ENCODE results near the gene TEX12.
"Not testable (repeated sequence)": the region's sequence is repeated elsewhere in the genome, so short reads cannot be mapped to it uniquely, and the experiment has no call there.

The TEX12 gene

DNA sequence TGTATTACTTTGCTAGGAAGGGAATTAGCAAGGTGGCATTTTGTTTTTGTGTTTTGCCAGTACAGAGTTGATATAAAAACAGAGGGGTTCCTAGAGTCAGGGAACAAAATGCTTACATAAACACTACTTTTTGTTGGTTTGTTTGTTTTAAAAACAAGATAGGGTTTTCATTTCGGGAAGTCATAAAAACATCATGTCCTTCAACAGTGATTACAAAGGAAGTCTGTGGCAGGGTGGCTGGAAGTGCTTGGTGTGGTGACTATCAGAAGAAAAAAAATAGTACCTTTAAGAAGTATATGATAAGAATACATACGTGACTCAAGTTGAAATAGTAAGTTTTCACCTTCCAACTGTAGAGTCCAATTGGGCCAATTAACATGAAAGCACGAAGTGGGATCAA, 2.1 kb upstream of the TEX12 start:
- no peak for DNase-seq

- DNase-seq: no peak
These were observed 610 bp upstream of the TEX12 start for GRCh38 chr11:112166562-112166961.

DNA sequence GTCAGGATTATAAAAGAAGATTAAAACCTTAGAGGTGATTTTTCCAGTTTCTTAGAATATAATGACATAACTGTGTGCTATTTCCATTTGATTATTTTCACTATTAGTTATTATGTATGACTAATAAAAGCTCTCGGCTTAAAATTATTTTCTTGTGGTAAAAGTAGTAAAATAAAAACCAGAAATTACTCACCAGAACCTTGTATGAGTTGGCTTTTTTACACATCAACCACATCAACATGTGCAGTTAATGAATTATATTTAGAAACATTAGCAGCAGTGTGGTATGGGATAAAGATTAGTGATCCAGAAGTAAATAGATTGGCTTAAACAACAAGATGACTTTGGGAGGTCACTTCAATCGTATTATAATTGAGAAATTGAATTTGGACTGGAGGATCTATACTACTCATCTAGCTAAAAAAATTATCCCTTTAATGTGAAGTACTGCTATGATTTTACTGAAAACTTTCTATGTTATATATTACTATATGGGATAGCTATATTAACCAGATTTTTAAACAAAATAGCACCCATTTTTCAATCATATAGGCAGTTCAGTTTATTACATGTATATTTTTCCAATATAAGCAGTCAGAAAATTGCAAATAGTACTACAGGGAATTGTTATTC, 5.3 kb downstream of the TEX12 start:
- no peak for DNase-seq

- no peak for DNase-seq
These were observed 6.0 kb downstream of the TEX12 start for GRCh38 chr11:112173152-112173551.

- peak; percentile 42 for DNase-seq
These were observed 7.8 kb downstream of the TEX12 start, which contains the start of gene BCO2 for GRCh38 chr11:112174789-112175598. BCO2 (plus strand) TSS chr11:112175512; CDS start chr11:112175602, 90 bp downstream.

GRCh38 chr11:112175599-112175952, 8.4 kb downstream of the TEX12 start:
- no peak for DNase-seq

DNA sequence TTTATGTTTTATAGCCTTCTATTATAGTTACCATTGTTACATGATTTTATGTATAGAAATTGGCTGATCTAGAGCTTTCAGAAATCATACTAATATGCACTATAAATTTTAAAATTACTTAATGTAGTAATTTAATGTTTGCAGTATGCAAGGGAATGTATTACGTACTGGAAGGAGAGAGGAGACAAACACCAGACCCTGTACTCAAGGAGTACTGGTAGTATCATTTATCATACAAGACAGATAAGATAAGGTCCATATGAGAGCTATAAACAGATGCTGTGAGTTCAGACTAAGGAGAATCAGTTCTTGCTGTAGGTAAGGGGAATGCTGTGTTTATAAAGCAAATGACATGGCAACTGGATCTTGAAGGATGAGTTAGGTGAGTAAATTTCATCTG, 8.9 kb downstream of the TEX12 start:
- DNase-seq: no peak

DNA sequence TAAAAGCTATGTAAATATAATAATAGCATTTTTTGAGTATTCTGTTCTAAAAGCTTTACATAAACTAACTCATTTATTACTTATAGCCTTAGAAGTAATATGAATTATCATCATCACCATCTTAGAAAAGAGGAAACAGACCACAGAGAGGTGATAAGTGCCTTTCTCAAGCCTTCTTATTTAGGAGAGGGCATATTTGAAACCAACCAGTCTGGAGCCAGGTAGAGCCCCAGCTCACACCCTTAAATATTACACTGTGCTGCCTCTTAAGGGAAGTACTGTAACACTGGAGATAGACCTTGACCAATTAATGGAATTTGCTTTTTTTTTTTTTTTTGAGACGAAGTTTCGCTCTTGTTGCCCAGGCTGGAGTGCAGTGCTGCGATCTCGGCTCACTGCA, 10.4 kb downstream of the TEX12 start:
- DNase-seq: no peak

GRCh38 chr11:112178428-112178827, 11.3 kb downstream of the TEX12 start:
- DNase-seq: no peak

DNA sequence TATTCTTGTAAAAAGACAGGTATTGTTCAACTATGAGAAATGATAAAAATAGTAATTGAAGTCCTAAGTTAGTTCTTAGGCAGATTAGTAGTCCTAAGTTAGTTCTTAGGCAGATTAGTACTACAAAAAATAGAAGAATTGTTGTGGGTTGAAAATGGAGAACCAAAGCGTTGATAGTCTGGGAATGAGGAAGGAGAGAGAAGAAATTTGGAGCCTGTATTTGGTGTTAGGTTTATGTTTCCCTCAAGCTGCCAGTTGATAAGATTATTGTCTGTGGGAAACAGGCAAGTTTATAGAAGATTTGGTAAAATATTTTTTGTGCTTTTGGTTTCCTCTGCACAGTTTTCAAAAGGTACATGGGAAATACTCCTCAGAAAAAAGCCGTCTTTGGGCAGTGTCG, 11.8 kb downstream of the TEX12 start:
- DNase-seq: no peak

- no peak for DNase-seq
These were observed 12.4 kb downstream of the TEX12 start for GRCh38 chr11:112179601-112180000.

GRCh38 chr11:112182867-112183266, 15.7 kb downstream of the TEX12 start:
- DNase-seq: no peak

DNA sequence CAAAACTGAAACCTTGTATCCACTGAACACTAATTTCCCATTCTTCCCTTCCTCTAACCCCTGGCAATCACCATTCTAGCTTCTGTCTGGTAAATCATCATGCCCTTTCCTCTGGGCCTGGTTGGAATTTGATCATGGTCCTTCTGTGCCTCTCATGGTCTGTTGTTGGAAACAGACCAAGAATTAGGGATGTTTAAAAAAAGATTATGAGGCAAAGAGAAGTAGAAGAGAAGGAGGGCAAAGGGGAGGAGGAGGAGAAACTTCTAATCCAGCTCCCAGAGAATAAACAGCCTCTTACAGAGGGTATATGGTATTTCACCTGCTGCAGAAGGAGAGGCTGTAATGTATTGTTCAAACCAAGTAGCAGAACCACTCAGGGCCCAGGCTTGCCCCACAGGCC, 18.7 kb downstream of the TEX12 start:
- DNase-seq: no peak

GRCh38 chr11:112186304-112186703, 19.1 kb downstream of the TEX12 start:
- no peak for DNase-seq

- DNase-seq: not testable (repeated sequence)
These were observed 27.9 kb downstream of the TEX12 start for GRCh38 chr11:112195113-112195512.

GRCh38 chr11:112195951-112196351, 28.8 kb downstream of the TEX12 start:
- DNase-seq: no peak

DNA sequence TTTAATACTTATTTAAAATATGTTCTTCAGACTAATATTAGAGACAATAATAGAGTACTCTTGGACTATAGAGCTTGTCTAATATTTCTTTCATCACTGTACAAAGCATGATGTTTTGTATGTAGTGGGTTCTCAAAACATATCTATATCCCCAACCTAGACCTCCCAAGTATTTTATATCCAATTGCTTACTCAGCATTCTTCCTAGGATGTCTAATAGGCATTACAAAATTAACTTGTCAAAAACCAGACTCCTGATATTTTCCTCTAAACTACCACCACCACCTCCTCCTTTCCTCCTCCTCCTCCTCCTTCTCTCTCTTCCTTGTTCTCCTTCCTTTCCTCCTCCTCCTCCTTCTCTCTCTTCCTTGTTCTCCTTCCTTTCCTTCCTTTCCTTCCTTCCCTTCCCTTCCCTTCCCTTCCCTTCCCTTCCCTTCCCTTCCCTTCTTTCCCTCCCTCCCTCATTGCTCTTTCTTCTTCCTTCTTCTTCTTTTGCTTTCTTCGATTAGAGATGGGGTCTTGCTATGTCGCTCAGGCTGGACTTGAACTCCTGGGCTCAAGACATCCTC, 29.4 kb downstream of the TEX12 start:
- DNase-seq: no peak

- DNase-seq: not testable (repeated sequence)
These were observed 31.9 kb downstream of the TEX12 start for GRCh38 chr11:112199101-112199500.

- DNase-seq: no peak
These were observed 33.1 kb downstream of the TEX12 start for GRCh38 chr11:112200252-112200651.

GRCh38 chr11:112206071-112206470, 38.9 kb downstream of the TEX12 start:
- no peak for DNase-seq

DNA sequence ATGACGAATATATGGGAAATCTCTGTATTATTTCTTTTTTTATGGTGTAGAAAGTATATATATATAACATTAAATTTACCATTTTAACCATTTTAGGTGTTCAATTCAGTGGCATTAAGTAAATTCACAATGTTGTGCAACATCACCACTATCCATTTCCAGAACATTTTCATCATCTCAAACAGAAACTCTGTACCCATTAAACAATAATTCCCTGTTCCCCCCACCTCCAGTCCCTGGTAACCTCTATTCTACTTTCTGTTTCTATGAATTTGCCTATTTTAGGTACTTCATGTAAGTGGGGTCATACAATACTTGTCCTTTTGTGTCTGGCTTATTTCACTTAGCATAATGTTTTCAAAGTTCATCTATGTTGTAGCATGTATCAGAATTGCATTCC, 43.7 kb downstream of the TEX12 start:
- no peak for DNase-seq

DNA sequence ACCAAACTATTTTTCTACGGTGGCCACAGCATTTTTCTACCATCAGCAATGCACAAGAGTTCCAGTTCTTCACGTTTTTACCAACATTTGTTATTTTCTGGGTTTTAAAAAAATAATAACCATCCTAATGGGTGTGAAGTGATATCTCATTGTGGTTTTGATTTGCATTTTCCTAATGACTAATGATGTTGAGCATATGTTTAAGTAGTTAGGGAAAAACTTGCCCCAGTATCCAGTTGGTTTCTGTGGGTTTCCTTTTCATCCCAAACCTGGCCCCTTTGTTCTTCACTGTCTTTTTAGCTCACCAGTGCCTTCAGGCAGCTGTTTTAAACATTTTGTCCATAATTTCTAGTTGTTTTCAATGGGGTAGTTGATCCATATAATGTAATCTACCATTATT, 44.4 kb downstream of the TEX12 start:
- DNase-seq: peak; percentile 30

GRCh38 chr11:112212290-112212689, 45.1 kb downstream of the TEX12 start:
- DNase-seq: no peak

- DNase-seq: no peak
These were observed 45.5 kb downstream of the TEX12 start for GRCh38 chr11:112212710-112213109.
